DMS 273 (cell line): ENCODE results near the gene MED27.
"Not testable (repeated sequence)": the region's sequence is repeated elsewhere in the genome, so short reads cannot be mapped to it uniquely, and the experiment has no call there.

Experiments
- DNase-seq: peaks from one replicate; lab custom pipeline; 2025; ENCODE audit not compliant: unreplicated experiment; lab: John Stamatoyannopoulos, UW

MED27 gene

GRCh38 chr9:132020820-132021510, 58.7 kb downstream of the MED27 start:
- no peak for DNase-seq

- DNase-seq: no peak
Observed at GRCh38 chr9:132020272-132020671, 59.4 kb downstream of the MED27 start.

- no peak for DNase-seq
Observed at GRCh38 chr9:132019702-132020101, 60.0 kb downstream of the MED27 start.

GRCh38 chr9:132018957-132019405, 60.7 kb downstream of the MED27 start:
- DNase-seq: peak; percentile 40

- DNase-seq: no peak
Observed at GRCh38 chr9:132016456-132016855, 63.2 kb downstream of the MED27 start.

GRCh38 chr9:132015866-132016265, 63.8 kb downstream of the MED27 start:
- DNase-seq: no peak

GRCh38 chr9:132014218-132014805, 65.4 kb downstream of the MED27 start:
- DNase-seq: peak; percentile 41

- DNase-seq: no peak
Observed at GRCh38 chr9:132012704-132013357, 66.8 kb downstream of the MED27 start.

- DNase-seq: no peak
Observed at GRCh38 chr9:132011896-132012295, 67.8 kb downstream of the MED27 start.

GRCh38 chr9:132011309-132011708, 68.4 kb downstream of the MED27 start:
- DNase-seq: no peak

GRCh38 chr9:132010201-132010600, 69.5 kb downstream of the MED27 start:
- not testable (repeated sequence) for DNase-seq

GRCh38 chr9:132008855-132009812, 70.5 kb downstream of the MED27 start:
- no peak for DNase-seq

- no peak for DNase-seq
Observed at GRCh38 chr9:132008184-132008803, 71.4 kb downstream of the MED27 start.

- no peak for DNase-seq
Observed at GRCh38 chr9:132007371-132008025, 72.2 kb downstream of the MED27 start.

- DNase-seq: peak; percentile 49
Observed at GRCh38 chr9:132006677-132007370, 72.8 kb downstream of the MED27 start.

GRCh38 chr9:132005899-132006298, 73.8 kb downstream of the MED27 start:
- no peak for DNase-seq

- DNase-seq: no peak
Observed at GRCh38 chr9:132004323-132004722, 75.3 kb downstream of the MED27 start.

GRCh38 chr9:132003896-132004295, 75.8 kb downstream of the MED27 start:
- DNase-seq: no peak

- no peak for DNase-seq
Observed at GRCh38 chr9:132003319-132003704, 76.4 kb downstream of the MED27 start.
